Forelimb muscle (tissue), 1 donor: ENCODE results near the gene MDGA2. TPM values are rescaled to one million over a fixed set of nuclear protein-coding genes. Genes with fewer than 3 reads are reported as not detected.
"Not testable (repeated sequence)": the region's sequence is repeated elsewhere in the genome, so short reads cannot be mapped to it uniquely, and the experiment has no call there.

ENCODE experiments used
- DNase-seq: peaks from one replicate; pipeline ENCODE4 v3.0.0-alpha.2; 2013; ENCODE audit warnings: low read depth
- polyA plus RNA-seq: library from polyadenylated mRNA; unstranded; fragments of 120-200 nt; gene quantifications from one replicate; pipeline ENCODE4 v1.2.1, GENCODE V29; 2013; ENCODE audit not compliant: insufficient read length

The MDGA2 gene
- polyA plus RNA-seq, 1 donor: 0.11 TPM

DNA sequence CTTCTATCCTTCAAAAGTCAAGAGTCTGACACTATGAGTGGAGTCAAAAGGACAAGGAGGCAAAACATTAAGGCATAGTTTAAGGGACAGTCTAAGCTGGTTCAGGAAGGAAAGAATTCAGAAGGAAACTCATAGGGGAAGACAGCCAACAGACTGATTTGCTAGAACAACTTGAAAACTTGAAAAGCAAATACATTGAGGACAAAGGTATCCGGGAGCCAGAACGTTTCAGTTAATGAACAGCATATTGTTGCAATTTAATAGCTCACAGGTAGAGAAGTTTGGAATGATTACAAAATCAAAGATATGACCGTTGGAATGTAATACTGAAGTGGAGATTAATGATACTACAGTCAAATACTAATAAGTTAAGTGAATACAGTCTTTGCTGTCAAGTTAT is 711.0 kb downstream of the MDGA2 start:
- no peak for DNase-seq

DNA sequence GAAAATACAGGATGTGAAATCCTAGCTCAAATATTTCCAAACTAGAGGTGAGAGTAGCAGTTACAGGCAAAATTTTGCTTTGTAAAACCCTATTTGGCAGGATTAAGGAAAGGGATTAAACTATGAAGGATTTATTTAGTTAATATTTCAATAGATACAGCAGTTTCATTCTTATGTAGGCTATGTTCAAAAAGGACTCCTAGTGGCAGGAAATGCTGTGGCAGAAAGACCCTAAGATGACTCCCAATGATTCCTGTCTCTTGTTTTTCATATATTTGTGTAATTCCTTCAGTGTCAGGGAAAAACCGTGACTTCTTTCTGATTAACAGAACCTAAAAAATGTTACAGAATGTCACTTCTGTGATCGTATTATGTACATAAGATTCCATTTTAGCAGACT is 724.3 kb downstream of the MDGA2 start:
- DNase-seq: no peak

DNA sequence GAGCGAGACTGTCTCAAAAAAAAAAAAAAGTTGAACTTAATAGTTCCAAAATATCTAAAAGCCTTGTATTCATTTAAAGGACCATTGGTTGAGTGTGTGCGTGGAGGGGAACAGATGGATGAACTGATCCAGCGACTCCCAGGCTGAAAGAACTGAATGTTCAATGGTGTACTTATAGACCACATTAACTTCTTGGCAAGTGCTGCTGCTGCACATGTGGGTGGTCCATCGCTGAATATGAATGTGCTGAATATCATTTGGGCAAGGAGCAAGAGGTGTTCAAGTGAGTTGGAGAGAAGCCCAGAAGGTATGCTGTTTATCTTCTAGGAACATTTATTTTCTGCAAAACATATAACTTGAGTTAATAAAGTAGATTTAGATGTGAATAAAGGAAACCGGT is 734.8 kb downstream of the MDGA2 start:
- no peak for DNase-seq

DNA sequence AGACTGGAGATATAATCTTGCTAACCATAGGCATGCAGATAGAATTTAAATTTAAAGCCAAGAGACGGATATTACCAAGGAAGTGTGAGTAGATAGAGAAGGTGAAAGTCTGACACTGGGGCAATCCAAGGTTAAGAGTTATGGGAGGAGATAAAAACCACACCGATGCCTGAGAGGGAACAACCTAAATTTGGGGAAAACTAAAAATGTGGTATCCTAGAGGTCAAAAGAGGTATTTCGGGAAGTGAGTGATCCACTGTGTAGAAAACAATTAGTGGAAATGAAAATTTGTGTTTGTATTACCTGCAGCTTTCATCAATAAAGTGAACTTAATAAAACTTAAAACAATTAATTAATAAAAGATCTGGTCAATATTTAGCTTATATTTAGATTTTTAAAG is 754.9 kb downstream of the MDGA2 start:
- no peak for DNase-seq

DNA sequence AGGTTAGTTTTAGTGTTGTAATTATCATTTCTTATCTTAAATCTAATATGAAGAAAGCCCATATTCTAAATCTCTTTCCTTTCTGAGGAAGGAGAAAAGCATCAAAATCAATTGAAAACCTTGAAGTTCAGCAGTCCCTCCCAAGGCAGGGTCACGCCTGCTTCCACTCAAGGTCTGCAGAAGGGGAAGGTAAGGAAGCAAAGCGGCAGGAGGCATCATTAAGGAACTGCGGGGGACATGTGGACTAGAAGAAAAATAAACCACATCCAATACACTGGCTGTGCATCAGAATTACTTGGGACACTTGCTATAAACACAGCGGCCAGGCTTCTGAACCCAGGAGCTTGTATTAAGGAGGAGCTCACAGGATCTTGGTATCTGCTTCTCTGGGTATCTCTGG is 759.9 kb downstream of the MDGA2 start:
- not testable (repeated sequence) for DNase-seq

DNA sequence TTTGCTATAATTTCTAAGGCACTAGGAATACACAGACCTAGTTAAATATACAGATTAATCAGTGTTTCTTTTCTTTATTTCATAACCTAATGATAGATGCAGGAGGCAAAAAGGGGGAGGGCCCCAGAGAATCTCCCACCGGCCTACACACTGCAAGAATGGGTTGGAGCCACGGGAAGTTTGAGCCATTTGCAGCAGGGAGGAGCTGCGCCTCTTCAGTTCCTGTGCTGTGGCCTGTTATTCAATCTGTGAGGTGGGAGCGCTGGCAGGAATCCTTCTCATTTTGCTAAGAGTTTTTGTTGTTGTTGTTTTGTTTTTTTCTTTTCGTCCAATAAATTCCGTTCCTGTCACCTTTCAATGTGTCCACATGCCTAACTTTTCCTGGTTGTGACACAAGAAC is 772.6 kb downstream of the MDGA2 start:
- no peak for DNase-seq

DNA sequence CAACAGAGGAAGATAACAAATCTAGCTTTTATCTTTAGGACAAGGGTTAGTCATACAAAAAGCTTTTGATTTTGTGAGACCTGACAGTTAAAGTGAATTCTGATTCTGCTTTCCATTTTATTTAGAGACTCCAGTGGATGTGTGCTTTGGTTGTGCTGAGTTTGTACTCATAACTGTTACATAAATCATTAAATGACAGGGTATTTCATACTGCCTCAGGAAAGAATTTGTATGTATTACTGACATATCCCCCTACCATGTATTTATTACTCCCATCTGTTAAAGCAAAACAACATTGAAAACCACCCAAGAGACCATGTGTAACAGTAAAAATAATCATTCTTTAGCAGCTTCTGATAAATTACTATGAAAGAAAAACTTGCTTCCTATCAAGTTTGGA is 780.9 kb downstream of the MDGA2 start:
- DNase-seq: no peak

DNA sequence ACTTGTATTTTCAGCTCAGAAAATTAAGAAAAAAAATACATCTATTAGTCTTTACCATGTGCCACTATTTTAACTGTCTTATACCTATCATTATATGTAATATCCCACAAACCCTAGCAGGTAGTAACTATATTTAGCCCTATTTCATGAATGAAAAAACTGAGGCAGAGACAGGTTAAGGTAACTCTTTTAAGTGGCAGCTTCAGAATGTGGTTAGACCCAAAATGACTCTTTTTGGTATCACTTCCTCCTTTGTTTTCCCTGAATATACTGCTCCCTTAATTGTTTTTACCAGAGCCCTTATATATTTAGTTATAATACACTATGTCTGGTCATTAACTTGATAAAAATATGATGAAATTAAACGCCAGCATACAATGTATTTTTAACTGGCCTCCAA is 788.3 kb downstream of the MDGA2 start:
- DNase-seq: no peak

DNA sequence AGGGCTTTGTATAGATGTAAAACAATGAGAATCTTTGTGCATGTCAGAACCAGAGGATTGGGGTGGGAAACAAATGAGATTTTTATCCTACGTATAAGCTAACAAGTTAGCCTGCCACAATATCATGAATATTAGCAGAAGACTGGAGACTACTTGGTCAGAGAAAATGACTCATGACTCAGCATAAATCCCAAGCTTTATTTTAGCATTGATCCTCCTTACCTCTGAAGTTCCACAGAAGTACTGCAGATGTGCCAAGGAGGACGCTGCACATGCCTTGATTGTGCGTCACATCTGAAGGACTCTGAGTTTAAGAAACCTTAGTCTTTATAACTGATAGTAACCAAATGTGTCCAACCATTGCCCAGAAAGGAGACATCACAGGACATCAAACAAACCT is 789.8 kb downstream of the MDGA2 start:
- no peak for DNase-seq

DNA sequence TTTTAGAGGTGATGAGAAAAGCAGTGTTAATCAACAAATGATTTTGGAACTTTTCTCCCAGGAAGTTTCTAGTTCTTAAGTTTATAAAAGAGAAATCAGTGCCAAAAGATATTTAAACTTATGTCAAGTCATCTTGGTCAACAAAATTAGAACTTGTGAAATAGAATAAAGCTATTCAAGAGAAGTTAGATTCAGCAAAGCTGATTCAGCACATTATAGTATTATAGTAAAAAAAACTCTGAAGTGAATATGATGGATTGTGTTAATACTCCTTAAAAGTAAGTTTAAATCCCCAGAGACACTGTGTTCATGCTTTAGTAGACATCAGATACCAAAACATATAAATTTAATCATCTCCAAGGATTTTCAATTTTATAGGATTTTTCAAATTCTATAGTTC is 813.7 kb downstream of the MDGA2 start:
- DNase-seq: no peak

DNA sequence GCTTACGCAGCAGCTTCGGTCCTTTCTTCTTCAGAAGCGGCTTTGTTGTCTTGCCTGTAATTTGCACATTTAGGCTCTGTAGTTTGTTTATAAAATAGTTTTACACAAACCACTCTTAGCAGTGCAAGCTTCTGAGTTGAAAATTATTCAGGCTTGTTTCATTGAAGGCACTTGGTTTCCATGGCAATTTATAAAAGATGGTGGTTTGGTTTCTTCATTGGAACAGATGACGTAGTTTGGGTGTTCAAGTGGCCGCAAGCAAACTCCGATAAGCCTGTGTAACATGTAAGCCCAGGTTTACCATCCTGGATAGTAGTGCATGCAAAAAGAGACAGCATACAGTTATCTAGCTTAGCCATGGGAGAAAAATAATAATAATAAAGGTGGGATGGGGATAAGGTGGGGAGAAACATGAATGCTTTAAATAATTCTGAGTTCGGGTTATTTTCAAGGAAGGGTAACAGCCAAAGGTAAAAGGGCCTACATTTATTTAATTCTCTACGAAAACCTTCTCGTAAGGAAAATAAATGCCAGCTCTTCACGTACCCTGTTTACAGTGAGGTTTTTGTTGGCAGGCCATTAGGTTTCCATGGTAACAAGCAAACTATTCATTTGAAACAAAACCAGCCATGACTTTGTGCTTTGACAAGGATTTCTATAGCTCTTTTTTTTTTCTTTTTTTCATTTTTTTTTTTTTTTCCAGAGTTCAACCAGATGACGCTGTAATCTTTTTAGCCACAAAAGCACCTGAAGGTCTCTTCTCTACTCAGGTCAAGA is 834.3 kb downstream of the MDGA2 start:
- no peak for DNase-seq

DNA sequence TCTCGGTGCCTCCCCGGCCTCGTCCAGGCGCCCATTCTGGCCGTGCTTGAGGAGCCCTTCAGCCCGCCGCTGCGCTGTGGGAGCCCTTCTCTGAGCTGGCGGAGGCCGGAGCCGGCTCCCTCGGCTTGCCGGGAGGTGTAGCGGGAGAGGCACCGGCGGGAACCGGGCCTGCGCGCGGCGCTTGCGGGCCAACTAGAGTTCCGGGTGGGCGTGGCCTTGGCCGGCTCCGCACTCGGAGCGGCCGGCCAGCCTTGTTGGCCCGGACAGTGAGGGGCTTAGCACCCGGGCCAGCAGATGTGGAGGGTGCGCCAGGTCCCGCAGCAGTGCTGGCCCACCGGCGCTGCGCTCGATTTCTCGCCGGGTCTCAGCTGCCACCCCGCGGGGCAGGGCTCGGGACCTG is 855.1 kb downstream of the MDGA2 start:
- DNase-seq: no peak

DNA sequence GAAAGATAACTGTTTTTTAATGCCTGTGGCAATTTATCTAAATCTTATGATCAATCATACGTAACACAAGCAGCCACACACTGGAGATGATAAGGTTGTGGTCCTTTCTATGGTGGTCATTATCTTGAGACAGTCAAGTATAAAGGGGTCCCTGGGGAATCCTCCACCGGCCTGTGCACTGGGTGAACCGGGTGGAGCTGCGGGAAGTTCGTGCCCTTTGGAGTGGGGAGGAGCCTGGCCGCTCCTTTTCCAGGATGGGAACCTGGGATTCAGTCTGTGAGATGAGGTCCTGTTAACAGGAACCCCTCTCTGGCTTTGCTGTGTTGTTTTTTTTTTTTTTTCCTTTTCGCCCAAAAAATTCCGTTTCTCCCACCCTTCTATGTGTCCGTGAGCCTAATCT is 856.3 kb downstream of the MDGA2 start:
- DNase-seq: no peak

DNA sequence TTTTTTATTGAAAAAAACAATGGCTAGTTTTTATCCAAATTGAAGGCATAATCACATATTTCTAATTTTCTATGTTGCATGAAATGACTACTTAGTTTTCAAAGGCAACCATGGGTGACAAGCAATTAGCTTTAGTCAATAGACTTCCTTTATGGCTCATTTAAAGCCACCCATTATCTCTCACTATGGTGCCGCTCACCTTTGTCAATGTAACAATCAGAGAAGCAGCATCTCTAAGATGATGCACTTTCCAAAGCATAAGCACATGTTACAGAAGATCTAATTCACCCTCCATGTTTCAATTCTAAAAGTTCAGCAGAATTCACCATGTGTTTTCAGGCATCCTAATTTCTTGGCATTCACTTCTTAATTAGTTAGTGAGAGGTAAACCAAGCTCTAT is 857.3 kb downstream of the MDGA2 start:
- DNase-seq: no peak

DNA sequence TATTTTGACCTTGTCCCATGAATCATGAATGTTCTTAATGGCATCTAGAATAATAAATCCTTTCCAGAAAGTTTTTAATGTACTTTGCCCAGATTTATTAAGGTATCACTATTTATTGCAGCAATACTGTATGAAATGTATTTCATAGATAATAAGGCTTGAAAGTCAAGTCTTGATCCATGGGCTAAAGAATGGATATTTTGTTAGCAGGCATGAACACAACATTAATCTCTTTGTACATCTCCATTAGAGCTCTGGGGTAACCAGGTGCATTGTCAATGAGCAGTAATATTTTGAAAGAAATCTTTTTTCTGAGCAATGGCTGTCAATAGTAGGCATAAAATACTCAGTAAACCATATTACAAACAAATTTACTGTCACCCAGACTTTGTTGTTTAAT is 882.3 kb downstream of the MDGA2 start:
- no peak for DNase-seq
